Melanocyte of skin (primary cell): ENCODE results near the gene OR5K1. TPM values are rescaled to one million over a fixed set of nuclear protein-coding genes. Genes with fewer than 3 reads are reported as not detected.

Experiments
- total RNA-seq, 2 donors: library from RNA; depleted of rRNA; stranded (reverse); fragments of >200 nt; gene quantifications; 2 replicates each; pipeline ENCODE4 v1.2.3, GENCODE V29; 2012

Gene OR5K1
- total RNA-seq = not detected

DNA sequence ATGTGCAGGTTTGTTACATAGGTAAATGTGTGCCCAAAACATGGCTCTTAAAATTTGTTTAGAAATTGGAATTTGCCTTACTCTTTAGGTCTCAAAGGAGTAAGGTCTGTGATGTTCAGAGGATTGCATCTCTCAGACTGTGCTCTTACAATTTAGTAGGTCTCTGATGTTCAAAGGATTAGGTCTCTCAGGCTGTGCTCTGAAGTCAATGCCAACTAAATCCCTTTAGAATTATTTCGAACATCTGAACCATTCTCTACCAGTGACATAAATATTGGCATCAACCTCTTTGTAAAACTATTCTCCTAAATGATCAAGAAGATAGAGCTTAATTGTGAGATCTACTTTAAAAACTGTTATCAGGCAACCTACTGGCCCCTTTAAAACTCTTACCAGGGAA lies at the start of gene OR5K1:
Gene OR5K1, plus strand, starts transcription at position 301 of the 400 bp plus-strand sequence. CDS start 6,376 bp downstream, outside the sequence.

DNA sequence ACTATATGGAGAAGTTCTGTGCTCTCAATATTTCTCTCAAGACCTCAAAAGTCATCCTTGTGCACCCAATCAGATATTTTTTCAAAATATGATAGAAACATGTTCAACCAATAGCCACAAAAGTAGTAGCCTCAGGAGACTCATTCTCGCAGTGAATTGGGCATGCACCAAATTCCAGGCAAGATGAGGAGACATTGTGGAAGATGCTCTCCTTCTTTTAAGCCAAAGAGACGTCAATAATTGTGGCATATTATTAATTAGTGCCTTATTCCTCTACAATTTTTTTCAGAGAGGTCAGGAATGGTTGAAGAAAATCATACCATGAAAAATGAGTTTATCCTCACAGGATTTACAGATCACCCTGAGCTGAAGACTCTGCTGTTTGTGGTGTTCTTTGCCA lies 34.4 kb downstream of the OR5K1 start, which contains the start of gene OR5K2:
Gene OR5K2, plus strand, starts transcription at position 301 of the 400 bp plus-strand sequence. Its CDS starts 0 bp downstream, at position 301.

Other genes with a start within 250 kb of the OR5K1 start
- gene OR5H6, start 199.0 kb upstream of the OR5K1 start, total RNA-seq = not detected
- gene OR5H2, start 180.7 kb upstream of the OR5K1 start, total RNA-seq = not detected
- gene OR5K4, start 109.3 kb upstream of the OR5K1 start, total RNA-seq = not detected
- gene OR5K3, start 72.5 kb upstream of the OR5K1 start, total RNA-seq = not detected
- not detected for gene OR5K2, start 34.5 kb downstream of the OR5K1 start, total RNA-seq
- gene CLDND1, start 59.7 kb downstream of the OR5K1 start, total RNA-seq = 100 to 1,000 TPM in 1 of 2 donors, 10 to 100 TPM in 1; 61.6 to 110 TPM
- gene GPR15, start 68.8 kb downstream of the OR5K1 start, total RNA-seq = not detected
- gene CPOX, start 130.4 kb downstream of the OR5K1 start, total RNA-seq = 10 to 100 TPM; 18.9 to 35.0 TPM